Keratinocyte (primary cell): ENCODE data around the gene DCST1.
A peak's percentile ranks its signal among the peaks of the same experiment; 100 is the strongest.

Source experiments
- CTCF ChIP-seq, 3 experiments: IDR thresholded peaks in 1 of 3; conservative IDR thresholded peaks in 1 of 3; optimal IDR thresholded peaks in 1 of 3; 2 replicates in 2 of 3; 3 replicates in 1 of 3; pipeline versions ENCODE3 to v1.5.1; 2011; ENCODE audit warnings: low read length in 3 of 3, mild to moderate bottlenecking in 3 of 3, moderate library complexity in 2 of 3, control low read depth in 1 of 3, inconsistent platforms in 1 of 3; ENCODE audit not compliant: insufficient read depth in 2 of 3; ENCODE audit errors: extremely low read depth in 1 of 3
- EZH2 ChIP-seq: IDR thresholded peaks from one replicate; pipeline ENCODE4 v1.6.1; 2012; ENCODE audit warnings: inconsistent platforms, mild to moderate bottlenecking, low read length, moderate library complexity

- TF ChIP-seq CTCF (optimal IDR thresholded peaks at IDR 0.05 in 1 of 3, IDR thresholded peaks at IDR 0.05 in 1 of 3, conservative IDR thresholded peaks at IDR 0.05 in 1 of 3; ENCODE audit: extremely low read depth in 1 of 3, insufficient read depth in 2 of 3, low read length in 3 of 3) = peak in 1 of 3 experiments; percentile 50
- TF ChIP-seq EZH2 = no peak
Observed at GRCh38 chr1:155001675-155002463, 31.8 kb upstream of the DCST1 start.
